WTC11 (cell line): ENCODE data around the gene PPM1D. TPM values are rescaled to one million over a fixed set of nuclear protein-coding genes. Genes with fewer than 3 reads are reported as not detected.
A peak's percentile ranks its signal among the peaks of the same experiment; 100 is the strongest.
"Not testable (repeated sequence)": the region's sequence is repeated elsewhere in the genome, so short reads cannot be mapped to it uniquely, and the experiment has no call there.

Experiments used
- ATAC-seq: fragments of 200-7000 bp; cut with Tn5 transposase; 2 replicates; pipeline ENCODE4 v1.10.0; 2021; ENCODE audit warnings: mild to moderate bottlenecking, moderate library complexity
- CTCF ChIA-PET: fragments of 300-600 bp; sonication (Branson Sonifier 250); formaldehyde crosslinking; loops from one replicate; lab custom pipeline; 2021; ENCODE audit warnings: antibody characterized with exemption; lab: Charles Lee
- POLR2A ChIA-PET: fragments of 350-600 bp; sonication (Branson Sonifier 250); formaldehyde crosslinking; loops from one replicate; lab custom pipeline; 2021; ENCODE audit warnings: antibody characterized with exemption; lab: Charles Lee
- DNase-seq: peaks from one replicate; pipeline ENCODE4 v3.0.0; 2021; ENCODE audit warnings: low spot score
- H3K27ac Mint-ChIP-seq: 2 replicates; pipeline ENCODE4 v1.8.0; 2021; ENCODE audit warnings: mixed read lengths
- H3K27me3 Mint-ChIP-seq: 2 replicates; pipeline ENCODE4 v1.8.0; 2021; ENCODE audit warnings: low read depth, mild to moderate bottlenecking, moderate library complexity, mixed read lengths
- H3K36me3 Mint-ChIP-seq: 2 replicates; pipeline ENCODE4 v1.8.0; 2021; ENCODE audit warnings: mixed read lengths
- H3K4me1 Mint-ChIP-seq: 2 replicates; pipeline ENCODE4 v1.8.0; 2022; ENCODE audit warnings: mixed read lengths
- H3K4me3 Mint-ChIP-seq: 2 replicates; pipeline ENCODE4 v1.8.0; 2021; ENCODE audit warnings: mild to moderate bottlenecking, moderate library complexity, mixed read lengths
- H3K9me3 Mint-ChIP-seq: 2 replicates; pipeline ENCODE4 v1.8.0; 2021; ENCODE audit warnings: mixed read lengths
- CBFB ChIP-seq: sonication (generic); formaldehyde crosslinking; IDR thresholded peaks from 2 replicates; pipeline ENCODE4 v1.8.1; 2022; ENCODE audit warnings: mild to moderate bottlenecking, low read depth, missing genetic modification reagents
- CDX4 ChIP-seq: fragments of 250-450 bp; sonication (Bioruptor Pico); IDR thresholded peaks from 2 replicates; pipeline ENCODE4 v1.9.0; 2021; ENCODE audit warnings: moderate library complexity, mild to moderate bottlenecking, inconsistent platforms, borderline replicate concordance
- ERG ChIP-seq: fragments of 250-450 bp; sonication (Bioruptor Pico); IDR thresholded peaks from 2 replicates; pipeline ENCODE4 v1.8.0; 2021; ENCODE audit warnings: mild to moderate bottlenecking
- ESRRA ChIP-seq: sonication (generic); formaldehyde crosslinking; IDR thresholded peaks from 2 replicates; pipeline ENCODE4 v1.8.1; 2022; ENCODE audit warnings: mild to moderate bottlenecking, missing genetic modification reagents, borderline replicate concordance
- FOXP1 ChIP-seq: sonication (generic); formaldehyde crosslinking; IDR thresholded peaks from 2 replicates; pipeline ENCODE4 v1.8.0; 2022; ENCODE audit warnings: missing genetic modification reagents, mild to moderate bottlenecking, moderate library complexity, borderline replicate concordance
- FOXP4 ChIP-seq: sonication (generic); formaldehyde crosslinking; IDR thresholded peaks from 2 replicates; pipeline ENCODE4 v1.8.0; 2022; ENCODE audit warnings: mild to moderate bottlenecking, missing genetic modification reagents
- GABPB1 ChIP-seq: sonication (generic); formaldehyde crosslinking; IDR thresholded peaks from 2 replicates; pipeline ENCODE4 v1.8.1; 2023; ENCODE audit warnings: mild to moderate bottlenecking, missing genetic modification reagents
- HMGXB4 ChIP-seq: sonication (generic); formaldehyde crosslinking; IDR thresholded peaks from 2 replicates; pipeline ENCODE4 v1.8.1; 2023; ENCODE audit warnings: mild to moderate bottlenecking, moderate library complexity, missing genetic modification reagents
- KAT7 ChIP-seq: sonication (generic); formaldehyde crosslinking; IDR thresholded peaks from 2 replicates; pipeline ENCODE4 v1.8.1; 2023; ENCODE audit warnings: missing genetic modification reagents, mild to moderate bottlenecking, borderline replicate concordance
- MYBL2 ChIP-seq: sonication (generic); formaldehyde crosslinking; IDR thresholded peaks from 2 replicates; pipeline ENCODE4 v1.8.1; 2023; ENCODE audit warnings: mild to moderate bottlenecking, moderate library complexity, missing genetic modification reagents
- NFE2L1 ChIP-seq: sonication (generic); formaldehyde crosslinking; IDR thresholded peaks from 2 replicates; pipeline ENCODE4 v1.8.1; 2023; ENCODE audit warnings: missing genetic modification reagents
- NR3C1 ChIP-seq: sonication (generic); formaldehyde crosslinking; conservative IDR thresholded peaks from 2 replicates; pipeline ENCODE4 v1.8.1; 2023; ENCODE audit warnings: low read depth, mild to moderate bottlenecking, missing genetic modification reagents
- SP1 ChIP-seq: sonication (generic); formaldehyde crosslinking; conservative IDR thresholded peaks from 2 replicates; pipeline ENCODE4 v1.8.1; 2022; ENCODE audit warnings: missing genetic modification reagents
- STAT6 ChIP-seq: sonication (generic); formaldehyde crosslinking; conservative IDR thresholded peaks from 2 replicates; pipeline ENCODE4 v1.8.1; 2023; ENCODE audit warnings: mild to moderate bottlenecking, low read depth, missing genetic modification reagents, moderate library complexity
- USF1 ChIP-seq: sonication (generic); formaldehyde crosslinking; IDR thresholded peaks from 2 replicates; pipeline ENCODE4 v1.8.0; 2022; ENCODE audit warnings: mild to moderate bottlenecking, missing genetic modification reagents
- ZNF121 ChIP-seq: sonication (generic); formaldehyde crosslinking; IDR thresholded peaks from 2 replicates; pipeline ENCODE4 v1.8.0; 2023; ENCODE audit warnings: missing genetic modification reagents
- ZNF138 ChIP-seq: sonication (generic); formaldehyde crosslinking; conservative IDR thresholded peaks from 2 replicates; pipeline ENCODE4 v1.8.1; 2022; ENCODE audit warnings: mild to moderate bottlenecking, moderate library complexity, missing genetic modification reagents
- ZNF219 ChIP-seq: sonication (generic); formaldehyde crosslinking; IDR thresholded peaks from 2 replicates; pipeline ENCODE4 v1.8.0; 2023; ENCODE audit warnings: missing genetic modification reagents, mild to moderate bottlenecking, borderline replicate concordance
- ZNF396 ChIP-seq: fragments of 250-450 bp; sonication (Bioruptor Pico); IDR thresholded peaks from 2 replicates; pipeline ENCODE4 v1.8.0; 2021; ENCODE audit warnings: mild to moderate bottlenecking, moderate library complexity, borderline replicate concordance
- total RNA-seq: library from RNA; stranded (reverse); gene quantifications from 3 replicates; pipeline ENCODE4 v1.2.3, GENCODE V29; 2021

The PPM1D gene
- total RNA-seq, 1 experiment from 2014 or later: 20.4 TPM

GRCh38 chr17:60592750-60593149 lies 7.2 kb upstream of the PPM1D start:
- ChIA-PET CTCF (no interaction called here), POLR2A (no interaction called here)
- Mint-ChIP-seq H3K27me3 (no peaks in the 10 kb centered on the region; the same call in 1 of the 2 replicates), H3K4me3 (no peak overlapping the region), H3K27ac (no peak overlapping the region), H3K9me3 (no peaks in the 10 kb centered on the region), H3K4me1 (no peaks in the 10 kb centered on the region), H3K36me3 (no peaks in the 10 kb centered on the region)
- no peak for ATAC-seq
- no peak for DNase-seq
- TF ChIP-seq ESRRA (CRISPR knock-in tag) (no peak), KAT7 (CRISPR knock-in tag) (no peak), FOXP1 (no peak), ZNF121 (0 out of 2 replicates have a peak, but pooled peaks have one; percentile 3), NFE2L1 (CRISPR knock-in tag) (no peak), SP1 (CRISPR knock-in tag) (no peak), ZNF138 (no peak), CBFB (CRISPR knock-in tag) (no peak), ZNF396 (CRISPR knock-in tag) (no peak)

- ATAC-seq, DNase-seq, H3K27ac Mint-ChIP-seq, H3K36me3 Mint-ChIP-seq, H3K9me3 Mint-ChIP-seq, H3K4me3 Mint-ChIP-seq, H3K27me3 Mint-ChIP-seq, H3K4me1 Mint-ChIP-seq: not testable (repeated sequence)
- ChIA-PET CTCF (interaction anchor here (0.6 to 0.7 kb wide), 2 partner anchors 154 to 1182 kb away, joined by 3 to 4 read pairs; no protein-coding TSS in a partner anchor), POLR2A (interaction anchor here (0.7 kb wide), 1 partner anchor 265 kb away, joined by 3 read pairs; no protein-coding TSS in a partner anchor)
Measured at GRCh38 chr17:60593441-60594036, 6.5 kb upstream of the PPM1D start.

GRCh38 chr17:60594170-60594569 lies 5.8 kb upstream of the PPM1D start:
- not testable (repeated sequence) for H3K27ac Mint-ChIP-seq, H3K4me3 Mint-ChIP-seq, H3K9me3 Mint-ChIP-seq, H3K36me3 Mint-ChIP-seq, H3K27me3 Mint-ChIP-seq, DNase-seq, ATAC-seq
- ChIA-PET CTCF (interaction anchor here (0.6 to 1.5 kb wide), 4 partner anchors 25 to 1182 kb away, joined by 3 to 5 read pairs (median 4); partner anchors contain the start of gene APPBP2), POLR2A (interaction anchor here (0.7 kb wide), 1 partner anchor 264 kb away, joined by 3 read pairs; no protein-coding TSS in a partner anchor)
- peaks cover 10% of the 10 kb centered on the region for H3K4me1 Mint-ChIP-seq

GRCh38 chr17:60594734-60595133 lies 5.3 kb upstream of the PPM1D start:
- ChIA-PET CTCF (interaction anchor here (1.1 to 1.5 kb wide), 3 partner anchors 9 to 68 kb away, joined by 3 to 5 read pairs (median 3); partner anchors contain the start of gene APPBP2), POLR2A (no interaction called here)
- Mint-ChIP-seq H3K36me3 (no peaks in the 10 kb centered on the region), H3K27me3 (no peaks in the 10 kb centered on the region; the same call in 1 of the 2 replicates), H3K27ac (no peak overlapping the region), H3K9me3 (no peaks in the 10 kb centered on the region), H3K4me3 (no peak overlapping the region), H3K4me1 (peaks cover 12% of the 10 kb centered on the region)
- ATAC-seq: no peak
- no peak for DNase-seq
- TF ChIP-seq FOXP1: no peak
- no peak for TF ChIP-seq GABPB1
- no peak for TF ChIP-seq CDX4
- no peak for TF ChIP-seq NR3C1 (CRISPR knock-in tag)
- TF ChIP-seq USF1 (CRISPR knock-in tag): no peak
- TF ChIP-seq HMGXB4: no peak
- no peak for TF ChIP-seq MYBL2 (CRISPR knock-in tag)
- no peak for TF ChIP-seq FOXP4 (CRISPR knock-in tag)
- TF ChIP-seq STAT6: no peak
- no peak for TF ChIP-seq ZNF219 (CRISPR knock-in tag)
- TF ChIP-seq ERG (CRISPR knock-in tag): no peak
